NB4 (cell line): ENCODE data around the gene NELL2.

ENCODE experiments used
- POLR2A ChIP-seq: IDR thresholded peaks from 2 replicates; pipeline ENCODE4 v1.6.1; 2011; ENCODE audit warnings: mild to moderate bottlenecking; ENCODE audit not compliant: insufficient read length; ENCODE audit errors: extremely low read depth
- TF ChIP-seq, protein P1 (sequence below): IDR thresholded peaks from one replicate; pipeline ENCODE4 v1.5.1; 2012; ENCODE audit warnings: low read depth, low read length
- TF ChIP-seq, protein P2 (sequence below): IDR thresholded peaks from 2 replicates; pipeline ENCODE4 v1.6.1; 2011; ENCODE audit warnings: low read depth, low read length

DNA sequence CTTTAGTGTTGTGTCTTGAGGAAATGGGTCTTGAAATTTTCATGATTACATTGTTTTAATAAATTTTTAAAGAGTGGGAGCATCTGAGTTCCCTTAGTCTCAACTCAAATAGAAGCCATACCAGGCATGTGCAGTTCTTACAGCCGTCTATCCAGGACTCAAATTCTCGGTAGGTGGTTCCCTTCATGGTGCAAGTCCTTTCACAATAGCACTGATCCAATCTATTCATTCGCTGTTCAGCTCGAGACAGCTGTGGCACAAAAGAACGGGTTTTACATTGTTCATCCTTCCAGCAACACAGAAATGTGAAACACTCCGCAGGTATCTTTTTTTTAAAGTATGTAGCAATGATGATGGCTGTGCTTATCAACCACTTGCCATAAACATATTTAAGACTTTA, 100.2 kb downstream of the NELL2 start:
- TF ChIP-seq, protein P1, sequence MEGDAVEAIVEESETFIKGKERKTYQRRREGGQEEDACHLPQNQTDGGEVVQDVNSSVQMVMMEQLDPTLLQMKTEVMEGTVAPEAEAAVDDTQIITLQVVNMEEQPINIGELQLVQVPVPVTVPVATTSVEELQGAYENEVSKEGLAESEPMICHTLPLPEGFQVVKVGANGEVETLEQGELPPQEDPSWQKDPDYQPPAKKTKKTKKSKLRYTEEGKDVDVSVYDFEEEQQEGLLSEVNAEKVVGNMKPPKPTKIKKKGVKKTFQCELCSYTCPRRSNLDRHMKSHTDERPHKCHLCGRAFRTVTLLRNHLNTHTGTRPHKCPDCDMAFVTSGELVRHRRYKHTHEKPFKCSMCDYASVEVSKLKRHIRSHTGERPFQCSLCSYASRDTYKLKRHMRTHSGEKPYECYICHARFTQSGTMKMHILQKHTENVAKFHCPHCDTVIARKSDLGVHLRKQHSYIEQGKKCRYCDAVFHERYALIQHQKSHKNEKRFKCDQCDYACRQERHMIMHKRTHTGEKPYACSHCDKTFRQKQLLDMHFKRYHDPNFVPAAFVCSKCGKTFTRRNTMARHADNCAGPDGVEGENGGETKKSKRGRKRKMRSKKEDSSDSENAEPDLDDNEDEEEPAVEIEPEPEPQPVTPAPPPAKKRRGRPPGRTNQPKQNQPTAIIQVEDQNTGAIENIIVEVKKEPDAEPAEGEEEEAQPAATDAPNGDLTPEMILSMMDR, result no peak
- TF ChIP-seq POLR2A, result no peak
- TF ChIP-seq, protein P2, sequence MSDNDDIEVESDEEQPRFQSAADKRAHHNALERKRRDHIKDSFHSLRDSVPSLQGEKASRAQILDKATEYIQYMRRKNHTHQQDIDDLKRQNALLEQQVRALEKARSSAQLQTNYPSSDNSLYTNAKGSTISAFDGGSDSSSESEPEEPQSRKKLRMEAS, result no peak
